Fibroblast of skin of right quadriceps (primary cell): ENCODE results near the gene MAN2A1.

Experiments used
- DNase-seq: peaks from one replicate; pipeline ENCODE4 v3.0.0-alpha.2; 2013

Gene MAN2A1

DNA sequence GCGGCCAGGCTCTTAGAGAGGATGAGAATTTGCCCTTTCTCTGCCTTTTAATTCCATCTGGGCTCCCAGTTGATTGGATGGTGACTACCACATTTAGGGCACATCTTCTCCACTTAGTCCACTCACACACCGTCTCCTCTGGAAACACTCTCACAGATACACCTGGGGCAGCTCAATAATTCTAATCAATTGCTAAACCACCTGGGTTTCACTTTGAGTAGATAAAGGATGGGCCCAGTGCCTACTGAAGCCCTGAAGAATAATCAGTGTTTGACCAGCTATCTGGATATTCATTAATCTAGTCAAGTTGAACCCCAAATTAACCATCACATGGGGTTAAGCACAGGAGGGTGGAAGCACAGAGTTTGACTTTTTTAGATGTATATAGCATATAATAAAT, 19.1 kb downstream of the MAN2A1 start:
- DNase-seq = no peak

DNA sequence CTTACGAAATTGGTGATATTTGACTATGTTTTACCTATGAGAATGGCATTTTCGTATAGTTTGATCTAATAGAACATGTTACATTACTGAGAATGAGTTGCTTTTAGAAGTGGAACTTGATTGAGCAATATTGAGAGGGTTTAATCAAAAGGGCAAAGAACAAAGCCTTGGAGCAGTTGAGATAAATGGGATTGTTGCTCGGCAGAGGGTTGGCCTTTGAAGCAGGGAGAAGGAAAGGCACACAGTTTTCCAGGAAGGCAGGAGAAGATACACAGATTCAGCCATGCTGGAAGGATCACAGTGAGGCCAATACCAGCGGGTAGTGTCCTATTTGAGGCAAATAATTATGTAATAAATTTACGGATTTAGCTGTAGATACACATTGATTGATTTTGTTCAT, 19.5 kb downstream of the MAN2A1 start:
- DNase-seq = no peak

- DNase-seq = no peak
Measured at GRCh38 chr5:109711673-109712072, 21.9 kb downstream of the MAN2A1 start.

DNA sequence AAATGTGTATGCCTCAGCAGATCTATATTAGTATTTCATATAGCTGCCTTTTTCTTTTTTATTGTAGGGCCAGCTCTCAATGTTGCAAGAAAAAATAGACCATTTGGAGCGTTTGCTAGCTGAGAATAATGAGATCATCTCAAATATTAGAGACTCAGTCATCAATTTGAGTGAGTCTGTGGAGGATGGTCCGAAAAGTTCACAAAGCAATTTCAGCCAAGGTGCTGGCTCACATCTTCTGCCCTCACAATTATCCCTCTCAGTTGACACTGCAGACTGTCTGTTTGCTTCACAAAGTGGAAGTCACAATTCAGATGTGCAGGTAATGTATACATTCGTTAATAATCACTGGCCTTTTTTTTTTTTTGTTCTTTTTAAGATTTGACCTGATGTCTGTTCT, 23.7 kb downstream of the MAN2A1 start:
- DNase-seq = no peak

DNA sequence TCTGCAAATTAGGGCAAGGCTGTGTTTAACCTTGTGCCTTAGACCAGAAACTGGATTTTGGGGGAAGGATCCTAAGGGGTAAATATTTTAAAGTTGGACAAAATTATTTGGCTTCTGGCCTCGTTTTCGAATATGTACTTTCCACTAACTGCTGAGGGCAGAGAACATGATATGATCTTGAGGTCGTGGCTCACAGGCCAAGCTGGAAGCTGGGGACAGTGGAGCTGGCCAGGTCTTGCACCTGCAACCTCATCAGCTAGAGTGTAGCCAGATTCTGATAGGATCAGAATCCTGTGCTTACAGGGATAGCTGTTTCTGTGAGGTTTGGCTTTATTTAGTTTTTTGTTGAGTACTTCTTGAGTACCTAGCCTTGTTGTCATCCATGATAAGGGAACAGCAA, 24.9 kb downstream of the MAN2A1 start:
- no peak for DNase-seq

- no peak for DNase-seq
Measured at GRCh38 chr5:109718216-109718615, 28.5 kb downstream of the MAN2A1 start.

- DNase-seq = no peak
Measured at GRCh38 chr5:109718632-109719031, 28.9 kb downstream of the MAN2A1 start.

DNA sequence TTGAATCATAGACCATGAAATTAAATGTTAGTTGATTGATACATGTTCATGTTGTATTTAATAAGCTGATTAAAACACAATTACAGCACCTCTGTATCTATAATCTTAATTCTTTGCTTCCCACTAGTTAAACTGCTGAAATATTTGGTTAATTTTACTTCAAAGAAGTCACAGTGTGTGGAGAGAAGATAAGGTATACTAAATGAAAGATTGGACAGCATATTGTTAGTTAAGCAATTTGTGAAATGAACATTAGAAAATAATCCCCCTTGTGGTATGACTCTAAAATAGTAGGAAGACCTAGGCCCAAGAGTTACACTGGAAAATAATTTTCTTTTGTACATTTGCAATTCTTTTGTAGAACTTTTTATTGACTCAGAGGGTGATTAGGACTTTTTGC, 30.3 kb downstream of the MAN2A1 start:
- no peak for DNase-seq

DNA sequence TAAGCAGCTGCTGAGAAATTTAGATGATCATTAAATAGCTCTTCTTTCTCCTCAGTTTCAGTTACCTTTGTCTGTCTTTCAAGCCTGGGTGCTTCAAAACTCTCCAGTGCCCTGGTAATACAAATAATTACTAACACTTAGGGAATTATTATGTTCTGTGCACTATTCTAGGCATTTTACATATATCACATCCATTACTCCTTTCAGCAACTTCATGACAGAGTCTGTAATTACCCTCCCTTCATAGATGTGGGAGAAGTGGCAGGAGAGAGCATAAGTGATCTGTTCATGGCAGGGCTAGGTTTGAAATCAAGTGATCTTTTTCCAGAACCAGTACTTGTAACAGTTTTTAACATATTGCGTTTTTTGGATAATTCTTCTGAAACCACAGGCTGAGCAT, 32.0 kb downstream of the MAN2A1 start:
- no peak for DNase-seq

- DNase-seq = peak; percentile 52
Measured at GRCh38 chr5:109723606-109724005, 33.9 kb downstream of the MAN2A1 start.

- DNase-seq = no peak
Measured at GRCh38 chr5:109725135-109725534, 35.4 kb downstream of the MAN2A1 start.

DNA sequence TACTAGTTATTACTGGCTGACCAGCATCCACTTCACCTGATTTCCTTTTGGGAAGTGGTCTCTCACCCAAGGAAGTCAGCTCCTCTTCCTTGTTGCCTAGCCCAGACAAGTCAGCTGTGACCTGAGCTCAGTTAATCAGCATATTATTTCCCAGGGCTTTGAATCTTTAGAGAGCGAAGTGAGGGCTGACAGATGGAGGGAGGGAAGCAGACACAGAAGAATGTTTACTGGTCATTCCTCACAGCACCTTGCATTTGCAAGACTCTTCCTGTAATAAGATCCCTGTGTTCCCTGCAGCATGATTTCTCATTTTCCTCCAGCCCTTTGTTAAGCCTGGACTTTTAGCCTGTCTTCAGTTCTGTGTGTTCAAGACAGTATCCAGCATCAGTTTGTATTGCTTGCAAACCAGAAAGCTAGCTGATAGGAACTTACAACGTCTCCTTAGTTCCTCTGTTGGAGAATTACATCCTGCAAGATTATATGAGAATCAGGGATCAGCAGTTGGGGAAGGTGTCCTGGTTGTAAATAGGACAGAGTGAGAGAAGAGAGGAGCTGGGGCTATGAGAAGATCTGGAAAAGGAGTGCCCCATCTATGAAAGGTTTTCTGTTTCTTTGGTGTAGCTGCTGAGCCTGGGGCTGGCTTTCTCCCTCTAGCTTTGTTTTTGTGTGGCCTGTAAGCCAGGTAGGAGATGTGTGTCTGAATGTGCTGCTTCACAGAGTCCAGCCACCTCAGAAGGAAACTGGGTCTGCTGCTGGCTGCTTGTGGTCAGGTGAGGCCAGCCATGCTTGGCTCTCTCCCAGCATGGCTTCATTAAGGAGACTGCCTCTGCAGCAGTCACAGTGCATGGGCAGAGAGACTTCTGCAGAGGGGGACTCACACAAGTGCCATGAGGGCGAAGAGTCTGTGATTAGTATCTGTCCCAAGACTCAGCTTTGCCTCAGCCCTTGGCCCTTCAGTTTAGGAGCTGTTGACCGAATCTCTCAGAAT, 50.3 kb downstream of the MAN2A1 start:
- peak; percentile 25 for DNase-seq

- DNase-seq = no peak
Measured at GRCh38 chr5:109740966-109741365, 51.2 kb downstream of the MAN2A1 start.

DNA sequence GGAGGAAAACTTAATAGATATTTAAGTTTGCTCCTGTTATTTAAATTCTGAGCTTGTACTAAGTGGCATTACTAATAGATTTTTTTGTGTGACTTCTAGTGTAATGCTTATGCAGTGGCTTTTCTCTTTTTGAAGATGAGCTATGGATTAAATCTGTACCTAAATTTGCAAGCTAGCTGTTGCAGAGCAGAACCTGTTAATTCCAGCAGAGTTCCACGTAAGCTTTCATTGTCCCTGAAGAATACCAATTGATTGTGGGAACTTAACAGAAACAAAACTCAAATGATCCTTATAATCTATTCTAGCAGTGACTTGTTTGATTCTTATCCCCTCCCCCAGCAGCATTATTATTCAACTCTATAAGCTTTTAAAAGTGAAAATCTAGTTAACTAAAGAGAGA, 51.7 kb downstream of the MAN2A1 start:
- DNase-seq = no peak

GRCh38 chr5:109743041-109743531, 53.4 kb downstream of the MAN2A1 start:
- DNase-seq = no peak

GRCh38 chr5:109743770-109744212, 54.1 kb downstream of the MAN2A1 start:
- DNase-seq = peak; percentile 98

- DNase-seq = no peak
Measured at GRCh38 chr5:109744261-109744660, 54.5 kb downstream of the MAN2A1 start.

GRCh38 chr5:109748546-109748945, 58.8 kb downstream of the MAN2A1 start:
- DNase-seq = peak; percentile 32

GRCh38 chr5:109750463-109750862, 60.7 kb downstream of the MAN2A1 start:
- no peak for DNase-seq

- no peak for DNase-seq
Measured at GRCh38 chr5:109753279-109753678, 63.6 kb downstream of the MAN2A1 start.

DNA sequence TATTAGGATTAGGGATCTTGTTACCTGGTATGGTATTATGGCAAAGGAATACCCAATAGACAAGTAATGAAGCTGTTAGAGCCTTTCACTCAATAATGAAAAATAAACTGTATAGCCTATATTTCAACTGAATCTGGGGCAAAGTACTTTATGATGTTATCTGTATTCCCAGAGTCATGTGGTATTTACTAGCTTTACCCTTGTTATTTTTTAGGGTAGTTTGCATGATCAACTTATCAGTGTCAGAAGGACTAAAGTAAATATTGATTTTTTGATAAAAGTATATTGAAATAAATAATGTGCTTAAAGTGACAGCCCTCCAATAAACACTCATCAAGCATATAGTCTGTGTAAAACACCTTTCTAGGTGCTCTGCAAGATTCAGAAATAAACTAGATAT, 64.6 kb downstream of the MAN2A1 start:
- DNase-seq = no peak

DNA sequence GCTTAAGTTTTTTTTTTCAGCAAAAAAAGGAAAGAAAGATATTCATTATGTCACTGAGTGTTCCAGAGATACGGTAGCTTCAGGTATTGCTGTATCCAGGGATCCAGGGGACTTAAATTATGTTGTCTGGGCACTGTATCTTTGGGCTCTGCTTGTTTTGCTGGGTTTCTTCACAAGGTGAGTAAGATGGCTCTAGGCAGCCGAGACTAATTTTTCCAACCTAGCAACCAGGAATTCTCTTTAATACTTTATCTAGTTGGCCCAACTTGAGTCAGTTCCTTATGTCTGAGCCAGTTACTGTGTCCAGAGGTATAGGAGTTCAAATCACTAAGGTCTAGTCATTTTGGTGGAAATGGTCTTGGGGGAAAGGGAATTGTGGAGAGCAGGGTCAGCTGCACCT, 66.0 kb downstream of the MAN2A1 start:
- no peak for DNase-seq

DNA sequence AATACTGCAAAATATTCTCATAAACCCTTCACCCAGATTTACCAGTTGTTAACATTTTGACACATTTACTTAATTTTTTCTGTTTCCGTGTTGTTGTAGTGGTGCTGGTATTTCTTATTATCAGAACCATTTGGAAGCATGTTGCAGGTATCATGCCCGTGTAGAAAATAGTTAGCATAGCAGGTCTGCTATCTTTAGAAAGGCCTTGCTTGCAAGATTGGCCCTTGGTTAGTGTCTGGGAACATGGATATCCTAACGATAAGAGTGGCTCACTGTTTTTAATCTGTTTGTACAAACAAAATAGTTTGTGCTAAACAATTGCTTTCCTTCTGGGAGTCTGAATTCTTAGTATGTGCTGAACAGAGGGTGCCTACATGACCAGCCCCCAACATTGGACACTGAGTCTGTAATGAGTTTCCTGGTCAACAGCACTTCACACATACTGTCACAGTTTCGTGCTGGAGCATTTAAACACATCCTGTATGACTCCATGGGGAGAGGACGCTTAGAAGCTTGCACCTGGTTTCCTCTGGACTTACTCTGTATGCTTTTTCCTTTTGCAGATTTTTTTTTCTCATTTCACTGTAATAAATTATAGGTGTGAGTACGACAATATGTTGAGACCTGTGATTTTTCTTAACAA, 66.9 kb downstream of the MAN2A1 start:
- no peak for DNase-seq

- DNase-seq = no peak
Measured at GRCh38 chr5:109757490-109757889, 67.8 kb downstream of the MAN2A1 start.
